BLaER1 (cell line): ENCODE results near the gene TFCP2.

Source experiments
- H3K27ac ChIP-seq: shearing (Covaris generic); formaldehyde crosslinking; 2 replicates; pipeline ENCODE4 v1.8.1; 2022
- H3K27me3 ChIP-seq: shearing (Covaris generic); formaldehyde crosslinking; 2 replicates; pipeline ENCODE4 v1.8.1; 2022
- H3K36me3 ChIP-seq: shearing (Covaris generic); formaldehyde crosslinking; 2 replicates; pipeline ENCODE4 v1.8.1; 2022
- H3K4me1 ChIP-seq: shearing (Covaris generic); formaldehyde crosslinking; 2 replicates; pipeline ENCODE4 v1.8.1; 2022
- H3K4me2 ChIP-seq: shearing (Covaris generic); formaldehyde crosslinking; 2 replicates; pipeline ENCODE4 v1.8.1; 2022
- H3K4me3 ChIP-seq: shearing (Covaris generic); formaldehyde crosslinking; 2 replicates; pipeline ENCODE4 v1.8.1; 2022
- H3K9ac ChIP-seq: shearing (Covaris generic); formaldehyde crosslinking; 2 replicates; pipeline ENCODE4 v1.8.1; 2022
- H3K9me3 ChIP-seq: shearing (Covaris generic); formaldehyde crosslinking; 2 replicates; pipeline ENCODE4 v1.8.1; 2022
- H4K20me1 ChIP-seq: shearing (Covaris generic); formaldehyde crosslinking; 2 replicates; pipeline ENCODE4 v1.8.1; 2022
- Cebpa-rat ChIP-seq: shearing (Covaris generic); IDR thresholded peaks from 2 replicates; pipeline ENCODE4 v1.8.1; 2022

Gene TFCP2

DNA sequence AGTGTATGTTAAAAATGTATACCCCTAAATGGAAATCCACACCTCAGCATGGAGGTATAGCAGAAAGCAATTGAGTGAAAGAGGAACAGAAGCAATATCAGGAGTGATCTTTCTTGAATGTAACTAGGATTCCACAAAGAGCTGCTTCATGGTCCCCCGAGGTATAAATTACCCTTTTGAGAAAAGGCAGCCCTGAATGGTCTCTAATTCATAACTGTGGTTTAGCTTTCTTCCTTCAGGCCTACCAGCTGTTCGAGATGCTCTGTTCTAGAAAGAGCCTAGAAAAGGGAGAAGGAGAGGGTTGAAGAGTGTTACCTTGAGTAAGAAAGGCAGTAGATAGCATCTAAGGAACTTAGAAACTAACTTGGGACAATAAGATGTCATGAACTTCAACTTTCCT lies 46.6 kb downstream of the TFCP2 start:
- no peak overlapping the region for H3K4me3 ChIP-seq
- no peak for TF ChIP-seq Cebpa-rat
- H3K4me2 ChIP-seq = no peak overlapping the region
- no peaks in the 10 kb centered on the region for H3K4me1 ChIP-seq
- no peaks in the 10 kb centered on the region for H3K27me3 ChIP-seq
- no peak overlapping the region for H3K9ac ChIP-seq
- no peak overlapping the region for H3K27ac ChIP-seq
- no peaks in the 10 kb centered on the region for H3K36me3 ChIP-seq
- no peaks in the 10 kb centered on the region for H4K20me1 ChIP-seq
- H3K9me3 ChIP-seq = no peaks in the 10 kb centered on the region

DNA sequence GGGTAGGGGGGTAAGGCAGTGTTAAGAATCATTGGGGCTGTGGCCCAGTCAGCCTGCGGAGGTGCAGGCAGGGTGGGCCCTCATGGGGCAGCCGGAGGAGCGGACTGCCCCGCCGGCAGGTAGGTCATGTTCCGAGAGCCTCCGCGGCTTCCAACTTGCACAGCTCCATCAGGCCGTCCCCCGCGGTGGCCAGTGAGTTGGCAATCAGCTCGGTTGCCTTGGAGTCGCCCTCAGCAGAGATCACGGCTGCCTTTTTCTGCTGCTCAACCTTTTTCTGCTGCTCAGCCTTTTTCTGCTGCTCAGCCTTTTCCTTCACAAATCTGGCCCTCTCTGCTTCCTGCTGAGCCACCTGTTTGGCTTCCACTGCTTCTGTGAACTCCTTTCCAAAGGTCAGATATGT lies 48.4 kb downstream of the TFCP2 start:
- Histone ChIP-seq H3K4me2 (no peak overlapping the region), H3K36me3 (no peaks in the 10 kb centered on the region), H3K9me3 (no peaks in the 10 kb centered on the region), H3K9ac (no peak overlapping the region), H3K4me1 (no peaks in the 10 kb centered on the region), H3K27me3 (no peaks in the 10 kb centered on the region), H3K4me3 (no peak overlapping the region), H3K27ac (no peak overlapping the region), H4K20me1 (no peaks in the 10 kb centered on the region)
- no peak for TF ChIP-seq Cebpa-rat

DNA sequence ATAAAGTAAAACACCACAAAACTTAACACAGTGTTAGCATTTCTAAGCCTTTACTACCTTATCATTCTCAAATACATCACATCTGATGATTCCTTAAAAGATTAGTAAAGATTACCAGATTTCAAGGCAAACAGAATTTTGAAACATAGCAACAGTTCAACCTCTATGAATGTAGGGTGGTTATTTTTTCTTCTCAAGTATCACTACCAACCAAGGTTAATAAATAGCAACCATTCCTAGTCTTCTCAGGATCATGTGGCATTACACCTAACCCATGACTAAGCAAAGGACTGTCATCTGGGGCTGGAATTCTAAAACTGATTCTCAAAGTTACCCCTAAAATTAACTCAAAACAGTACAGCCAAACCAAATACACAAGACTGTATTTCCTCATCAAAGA lies 50.1 kb downstream of the TFCP2 start:
- H3K27ac ChIP-seq = no peak overlapping the region
- H3K4me1 ChIP-seq = no peaks in the 10 kb centered on the region
- no peak overlapping the region for H3K4me2 ChIP-seq
- H3K36me3 ChIP-seq = no peaks in the 10 kb centered on the region
- no peak overlapping the region for H3K4me3 ChIP-seq
- no peaks in the 10 kb centered on the region for H3K27me3 ChIP-seq
- no peak for TF ChIP-seq Cebpa-rat
- H3K9me3 ChIP-seq = no peaks in the 10 kb centered on the region
- H4K20me1 ChIP-seq = no peaks in the 10 kb centered on the region
- H3K9ac ChIP-seq = no peak overlapping the region

DNA sequence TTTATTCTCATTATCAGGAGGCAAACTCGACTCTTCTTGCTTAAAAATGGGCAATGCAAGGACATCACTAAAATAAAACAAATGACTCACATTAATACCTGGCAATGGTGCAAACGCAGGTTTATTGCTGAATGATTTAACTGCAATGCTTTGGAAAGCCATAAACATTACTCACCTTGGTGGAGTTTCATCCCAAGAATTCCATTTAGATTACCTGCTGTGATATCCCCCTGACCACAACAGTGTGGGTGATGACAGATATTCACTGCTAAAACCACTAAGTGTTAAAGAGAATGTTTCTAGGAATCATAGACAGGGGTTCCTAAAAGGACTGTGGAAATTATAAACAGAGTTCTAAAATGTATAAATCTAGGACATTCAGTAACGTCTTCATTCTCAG lies 54.2 kb downstream of the TFCP2 start:
- no peak overlapping the region for H3K4me3 ChIP-seq
- no peaks in the 10 kb centered on the region for H3K4me1 ChIP-seq
- TF ChIP-seq Cebpa-rat = no peak
- H3K27me3 ChIP-seq = no peaks in the 10 kb centered on the region
- H4K20me1 ChIP-seq = no peaks in the 10 kb centered on the region
- no peak overlapping the region for H3K9ac ChIP-seq
- no peak overlapping the region for H3K4me2 ChIP-seq
- H3K36me3 ChIP-seq = no peaks in the 10 kb centered on the region
- H3K27ac ChIP-seq = no peak overlapping the region
- no peaks in the 10 kb centered on the region for H3K9me3 ChIP-seq

DNA sequence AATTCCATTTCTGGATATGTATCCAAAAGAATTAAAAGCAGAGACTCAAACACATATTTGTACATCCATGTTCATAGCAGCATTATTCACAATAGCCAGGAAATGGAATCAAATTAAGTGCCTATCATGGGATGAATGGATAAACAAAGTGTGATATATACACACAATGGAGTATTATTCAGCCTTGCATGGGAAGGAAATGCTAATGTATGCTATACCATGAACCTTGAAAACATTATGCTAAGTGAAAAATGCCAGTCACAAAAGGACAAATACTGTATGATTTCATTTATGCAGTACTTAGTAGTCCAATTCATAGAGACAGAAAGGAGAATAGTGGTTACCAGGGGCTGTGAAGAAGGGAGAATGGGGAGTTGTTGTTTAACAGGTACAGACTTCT lies 57.4 kb downstream of the TFCP2 start:
- Histone ChIP-seq H3K4me1 (no peaks in the 10 kb centered on the region), H3K4me3 (no peak overlapping the region), H3K9ac (no peak overlapping the region), H4K20me1 (no peaks in the 10 kb centered on the region), H3K27me3 (no peaks in the 10 kb centered on the region), H3K27ac (no peak overlapping the region), H3K9me3 (no peaks in the 10 kb centered on the region), H3K36me3 (no peaks in the 10 kb centered on the region), H3K4me2 (no peak overlapping the region)
- TF ChIP-seq Cebpa-rat = no peak

DNA sequence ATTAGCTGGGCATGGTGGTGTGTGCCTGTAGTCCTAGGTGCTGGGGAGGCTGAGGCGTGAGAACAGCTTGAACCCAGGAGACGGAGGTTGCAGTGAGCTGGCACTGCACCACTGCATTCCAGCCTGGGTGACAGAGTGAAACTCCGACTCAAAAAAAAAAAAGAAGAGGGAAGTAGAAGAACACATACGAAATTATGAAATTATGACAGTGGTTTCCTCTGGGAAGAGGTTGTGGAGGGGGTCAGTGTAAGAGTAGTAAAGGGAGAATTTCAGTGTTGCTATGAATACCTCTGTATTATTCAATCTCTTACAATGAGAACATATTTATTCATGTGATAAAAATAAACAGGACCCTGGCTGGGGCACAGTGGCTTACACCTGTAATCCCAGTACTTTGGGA lies 64.8 kb downstream of the TFCP2 start:
- no peaks in the 10 kb centered on the region for H3K36me3 ChIP-seq
- H3K4me1 ChIP-seq = peaks cover 9% of the 10 kb centered on the region
- no peaks in the 10 kb centered on the region for H3K27me3 ChIP-seq
- no peak overlapping the region for H3K4me3 ChIP-seq
- no peak overlapping the region for H3K27ac ChIP-seq
- TF ChIP-seq Cebpa-rat = no peak
- H4K20me1 ChIP-seq = no peaks in the 10 kb centered on the region
- no peak overlapping the region for H3K4me2 ChIP-seq
- no peak overlapping the region for H3K9ac ChIP-seq
- H3K9me3 ChIP-seq = no peaks in the 10 kb centered on the region

DNA sequence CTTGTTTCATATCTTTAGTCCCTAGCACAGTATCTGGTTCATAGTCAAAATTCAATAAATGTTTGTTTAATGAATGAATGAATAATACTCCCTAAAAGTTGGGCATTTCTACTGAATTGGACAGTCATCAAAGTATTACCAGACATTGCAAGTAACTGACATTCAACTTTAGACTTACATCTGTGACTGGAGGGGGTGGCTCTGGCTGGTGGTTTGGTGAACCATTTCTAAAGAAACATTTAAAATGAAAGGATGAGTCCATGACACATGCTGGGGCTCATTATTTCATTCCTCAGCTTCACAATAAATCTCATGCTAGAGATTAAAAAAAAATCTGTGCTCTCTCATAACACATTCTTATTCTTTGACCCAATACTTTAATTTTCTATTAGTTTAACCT lies 69.0 kb downstream of the TFCP2 start:
- Histone ChIP-seq H3K9ac (no peak overlapping the region), H3K36me3 (no peaks in the 10 kb centered on the region), H3K4me1 (peaks cover 9% of the 10 kb centered on the region), H3K27ac (no peak overlapping the region), H3K9me3 (no peaks in the 10 kb centered on the region), H3K4me2 (no peak overlapping the region), H4K20me1 (no peaks in the 10 kb centered on the region), H3K27me3 (no peaks in the 10 kb centered on the region), H3K4me3 (no peak overlapping the region)
- TF ChIP-seq Cebpa-rat = no peak

DNA sequence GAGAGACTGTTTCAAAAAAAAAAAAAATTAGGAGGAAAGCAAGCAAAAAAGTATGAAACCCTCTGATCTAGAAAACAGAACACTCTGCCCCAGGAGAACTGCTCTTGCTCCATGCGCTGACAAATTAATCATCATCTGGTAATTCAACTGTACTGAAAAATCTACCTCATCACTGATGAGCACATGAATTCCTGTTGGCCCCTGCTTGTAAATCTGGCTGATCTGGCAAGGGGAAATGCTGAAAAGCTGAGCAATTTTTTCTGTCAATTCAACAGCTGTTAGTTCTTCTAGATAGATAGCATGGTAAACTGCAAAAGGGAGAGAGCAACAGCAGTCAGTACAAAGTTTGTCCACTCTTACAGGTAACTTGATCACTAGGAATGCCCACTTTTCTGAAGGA lies 74.3 kb downstream of the TFCP2 start:
- no peaks in the 10 kb centered on the region for H3K36me3 ChIP-seq
- no peak for TF ChIP-seq Cebpa-rat
- no peak overlapping the region for H3K4me3 ChIP-seq

DNA sequence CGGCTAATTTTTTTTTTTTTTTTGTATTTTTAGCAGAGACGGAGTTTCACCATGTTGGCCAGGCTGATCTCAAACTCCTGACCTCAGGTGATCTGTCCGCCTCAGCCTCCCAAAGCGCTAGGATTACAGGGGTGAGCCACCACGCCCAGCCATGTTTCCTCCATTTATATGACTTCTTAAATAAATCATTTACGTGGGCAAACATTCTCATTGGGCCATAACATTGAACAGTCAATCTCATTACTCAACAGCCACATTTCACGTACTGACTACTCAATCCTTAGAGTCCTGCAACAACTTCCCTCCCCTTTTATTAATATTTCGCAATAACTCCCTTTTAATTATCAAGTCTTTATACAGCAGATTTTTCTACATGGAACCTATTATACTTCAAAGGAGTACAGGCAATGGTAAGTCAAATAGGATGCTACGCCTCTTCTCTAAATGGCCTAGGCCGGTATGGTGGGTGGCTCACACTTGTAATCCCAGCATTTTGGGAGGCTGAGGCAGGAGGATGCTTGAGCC lies 82.2 kb downstream of the TFCP2 start:
- Histone ChIP-seq H3K4me3 (no peak overlapping the region), H3K9me3 (no peaks in the 10 kb centered on the region), H3K27me3 (no peaks in the 10 kb centered on the region), H3K4me1 (no peaks in the 10 kb centered on the region), H3K27ac (no peak overlapping the region), H3K36me3 (no peaks in the 10 kb centered on the region), H4K20me1 (no peaks in the 10 kb centered on the region), H3K4me2 (no peak overlapping the region), H3K9ac (no peak overlapping the region)
- peak; percentile 83; the same call in 1 of the 2 replicates for TF ChIP-seq Cebpa-rat

More for the DNA sequence above, 74.3 kb downstream of the TFCP2 start:
- H3K27me3 ChIP-seq = no peaks in the 10 kb centered on the region
- H3K9me3 ChIP-seq = no peaks in the 10 kb centered on the region
- H3K9ac ChIP-seq = no peak overlapping the region
- H4K20me1 ChIP-seq = no peaks in the 10 kb centered on the region
- H3K27ac ChIP-seq = no peak overlapping the region
- H3K4me2 ChIP-seq = no peak overlapping the region
- no peaks in the 10 kb centered on the region for H3K4me1 ChIP-seq

DNA sequence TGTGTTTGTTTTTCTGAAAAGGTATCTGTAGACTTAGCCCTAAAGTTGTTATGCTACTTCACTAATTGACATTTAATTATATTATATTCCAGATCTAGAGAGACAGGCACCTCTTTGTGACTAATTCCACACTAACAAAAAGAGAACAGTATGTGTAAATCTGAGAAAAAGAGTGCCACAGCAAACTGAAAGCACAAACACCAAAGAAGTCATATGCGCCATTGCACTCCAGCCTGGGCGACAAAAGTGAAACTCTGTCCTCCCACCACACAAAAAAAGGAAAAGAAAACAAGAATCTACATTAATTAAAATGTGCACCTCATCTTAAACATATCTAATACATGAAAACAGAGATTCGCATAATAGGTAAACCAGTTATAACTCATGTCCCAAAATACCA lies 85.1 kb downstream of the TFCP2 start:
- H3K9ac ChIP-seq = no peak overlapping the region
- peaks cover 4% of the 10 kb centered on the region for H3K4me1 ChIP-seq
- TF ChIP-seq Cebpa-rat = no peak
- H3K4me2 ChIP-seq = no peak overlapping the region
- no peak overlapping the region for H3K27ac ChIP-seq
- H3K36me3 ChIP-seq = no peaks in the 10 kb centered on the region
- H3K27me3 ChIP-seq = no peaks in the 10 kb centered on the region
- peaks cover under 1% of the 10 kb centered on the region; the same call in 1 of the 2 replicates for H4K20me1 ChIP-seq
- H3K4me3 ChIP-seq = no peak overlapping the region
- H3K9me3 ChIP-seq = no peaks in the 10 kb centered on the region

DNA sequence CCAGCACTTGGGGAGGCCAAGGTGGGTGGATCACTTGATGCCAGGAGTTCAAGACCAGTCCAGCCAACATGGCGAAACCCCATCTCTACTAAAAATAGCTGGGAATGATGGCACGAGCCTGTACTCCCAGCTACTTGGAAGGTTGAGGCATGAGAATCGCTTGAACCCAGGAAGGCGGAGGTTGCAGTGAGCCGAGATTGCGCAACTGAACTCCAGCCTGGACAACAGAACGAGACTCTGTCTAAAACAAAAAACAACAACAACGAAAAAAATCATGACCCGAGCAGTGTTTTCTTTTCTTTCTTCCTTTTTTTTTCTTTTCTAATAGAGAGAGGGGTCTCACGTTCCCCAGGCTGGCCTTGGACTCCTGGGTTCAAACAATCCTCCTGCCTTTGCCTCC lies 86.0 kb downstream of the TFCP2 start:
- Histone ChIP-seq H3K36me3 (no peaks in the 10 kb centered on the region), H3K4me3 (no peak overlapping the region), H3K4me2 (no peak overlapping the region), H3K27me3 (no peaks in the 10 kb centered on the region), H3K9me3 (no peaks in the 10 kb centered on the region), H3K27ac (no peak overlapping the region), H3K4me1 (peaks cover 13% of the 10 kb centered on the region), H3K9ac (no peak overlapping the region), H4K20me1 (peaks cover 9% of the 10 kb centered on the region)
- peak; percentile 88 for TF ChIP-seq Cebpa-rat
